Stimulated activated CD8-positive, alpha-beta memory T cell treated with anti-CD3 and anti-CD28 coated beads, Interleukin-15, amount 100 ng/mL, for 1 hour (primary cell): ENCODE data around the gene OR12D1.

Source experiments
- DNase-seq: peaks from one replicate; pipeline ENCODE4 v3.0.0-alpha.2; 2020; ENCODE audit warnings: low read depth

Gene OR12D1

DNA sequence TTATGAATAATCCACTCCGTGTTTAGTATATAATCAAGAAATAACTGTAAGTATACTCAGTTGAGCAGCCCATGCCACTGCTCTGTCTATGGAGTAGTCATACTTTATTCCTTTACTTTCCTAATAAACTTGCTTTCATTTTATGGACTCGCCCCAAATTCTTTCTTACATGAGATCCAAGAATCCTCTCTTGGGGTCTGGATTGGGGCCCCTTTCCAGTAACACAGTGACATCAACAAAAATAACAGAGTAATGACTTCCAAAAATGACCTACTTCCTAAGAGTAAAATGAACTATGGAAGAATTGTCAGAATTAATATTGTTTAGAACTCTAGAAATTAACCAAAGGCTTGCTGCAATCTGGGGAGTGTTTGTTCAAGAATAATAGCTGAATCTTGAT, 51.1 kb downstream of the OR12D1 start:
- DNase-seq: no peak

DNA sequence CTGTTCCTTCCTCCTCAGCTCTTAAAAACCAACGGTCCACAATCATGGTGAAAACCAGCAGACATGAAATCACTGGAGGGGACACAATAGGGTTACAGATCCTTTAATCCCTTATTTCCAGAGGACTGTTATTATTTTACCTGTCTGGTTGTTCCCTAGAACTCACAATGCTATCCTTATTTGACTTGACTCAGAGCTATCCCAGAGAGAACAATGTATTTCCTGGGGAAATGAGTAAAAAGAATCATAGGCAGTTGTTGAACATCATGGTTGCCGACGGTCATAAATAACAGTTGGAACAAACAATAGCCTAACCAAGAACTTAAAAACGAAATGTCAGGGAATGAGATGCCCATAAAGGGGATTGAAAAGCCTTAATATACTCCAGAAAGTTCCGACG, 51.5 kb downstream of the OR12D1 start:
- no peak for DNase-seq
